Tibial artery (tissue), 4 donors: ENCODE results near the gene YPEL1.

ENCODE experiments used
- DNase-seq, 2 donors: peaks; one replicate each; pipeline ENCODE4 v3.0.0-alpha.2; 2019
- H3K27ac ChIP-seq, 2 donors: fragments of 200-600 bp; sonication (generic) in 1 of 2; 1 replicate in 1 of 2; 2 replicates in 1 of 2; pipeline ENCODE4 v1.5.1; 2018 to 2019; ENCODE audit warnings: mild to moderate bottlenecking in 1 of 2
- H3K27me3 ChIP-seq, 2 donors: fragments of 200-600 bp; sonication (generic) in 1 of 2; one replicate each; pipeline versions ENCODE4 v1.5.1 to v1.6.0; 2016 to 2019
- H3K36me3 ChIP-seq, 3 donors: fragments of 200-600 bp; sonication (generic) in 2 of 3; one replicate each; pipeline ENCODE4 v1.5.1; 2016 to 2019; ENCODE audit warnings: mild to moderate bottlenecking in 2 of 3
- H3K4me1 ChIP-seq, 4 donors: fragments of 200-600 bp; sonication (generic) in 2 of 4; 1 replicate in 3 of 4; 2 replicates in 1 of 4; pipeline ENCODE4 v1.5.1; 2016 to 2019
- H3K4me3 ChIP-seq, 2 donors: fragments of 200-600 bp; sonication (generic) in 1 of 2; 1 replicate in 1 of 2; 2 replicates in 1 of 2; pipeline ENCODE4 v1.5.1; 2018 to 2019; ENCODE audit warnings: mild to moderate bottlenecking in 2 of 2
- H3K9me3 ChIP-seq, 3 donors: fragments of 200-600 bp; sonication (generic) in 1 of 3; one replicate each; pipeline ENCODE4 v1.5.1; 2016 to 2019
- intact Hi-C: fragments of 100-400 bp; cut with DNase I; formaldehyde crosslinking; loops from one replicate; pipeline ENCODE4 v1.15.0; 2023; ENCODE audit warnings: low total_unique reads
- TF ChIP-seq, protein P1 (sequence below), 2 experiments: fragments of 200-600 bp in 1 of 2; fragments of 450-650 bp in 1 of 2; IDR thresholded peaks; one replicate each; pipeline ENCODE4 v1.5.1; 2017 to 2019; ENCODE audit warnings: antibody characterized with exemption in 2 of 2, mild to moderate bottlenecking in 1 of 2, moderate library complexity in 1 of 2

YPEL1 gene

GRCh38 chr22:21768435-21768834 is 32.8 kb upstream of the YPEL1 start:
- Histone ChIP-seq H3K27me3 (no peaks in the 10 kb centered on the region), H3K27ac (no peak overlapping the region), H3K9me3 (no peaks in the 10 kb centered on the region), H3K4me3 (no peak overlapping the region), H3K36me3 (peaks cover 73 to 96% (median 91%) of the 10 kb centered on the region in 3 donors), H3K4me1 (no peaks in the 10 kb centered on the region)
- TF ChIP-seq, protein P1, sequence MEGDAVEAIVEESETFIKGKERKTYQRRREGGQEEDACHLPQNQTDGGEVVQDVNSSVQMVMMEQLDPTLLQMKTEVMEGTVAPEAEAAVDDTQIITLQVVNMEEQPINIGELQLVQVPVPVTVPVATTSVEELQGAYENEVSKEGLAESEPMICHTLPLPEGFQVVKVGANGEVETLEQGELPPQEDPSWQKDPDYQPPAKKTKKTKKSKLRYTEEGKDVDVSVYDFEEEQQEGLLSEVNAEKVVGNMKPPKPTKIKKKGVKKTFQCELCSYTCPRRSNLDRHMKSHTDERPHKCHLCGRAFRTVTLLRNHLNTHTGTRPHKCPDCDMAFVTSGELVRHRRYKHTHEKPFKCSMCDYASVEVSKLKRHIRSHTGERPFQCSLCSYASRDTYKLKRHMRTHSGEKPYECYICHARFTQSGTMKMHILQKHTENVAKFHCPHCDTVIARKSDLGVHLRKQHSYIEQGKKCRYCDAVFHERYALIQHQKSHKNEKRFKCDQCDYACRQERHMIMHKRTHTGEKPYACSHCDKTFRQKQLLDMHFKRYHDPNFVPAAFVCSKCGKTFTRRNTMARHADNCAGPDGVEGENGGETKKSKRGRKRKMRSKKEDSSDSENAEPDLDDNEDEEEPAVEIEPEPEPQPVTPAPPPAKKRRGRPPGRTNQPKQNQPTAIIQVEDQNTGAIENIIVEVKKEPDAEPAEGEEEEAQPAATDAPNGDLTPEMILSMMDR (IDR thresholded peaks at IDR 0.05), result no peak
- no peak for DNase-seq
- intact Hi-C loops, result no loop called here

DNA sequence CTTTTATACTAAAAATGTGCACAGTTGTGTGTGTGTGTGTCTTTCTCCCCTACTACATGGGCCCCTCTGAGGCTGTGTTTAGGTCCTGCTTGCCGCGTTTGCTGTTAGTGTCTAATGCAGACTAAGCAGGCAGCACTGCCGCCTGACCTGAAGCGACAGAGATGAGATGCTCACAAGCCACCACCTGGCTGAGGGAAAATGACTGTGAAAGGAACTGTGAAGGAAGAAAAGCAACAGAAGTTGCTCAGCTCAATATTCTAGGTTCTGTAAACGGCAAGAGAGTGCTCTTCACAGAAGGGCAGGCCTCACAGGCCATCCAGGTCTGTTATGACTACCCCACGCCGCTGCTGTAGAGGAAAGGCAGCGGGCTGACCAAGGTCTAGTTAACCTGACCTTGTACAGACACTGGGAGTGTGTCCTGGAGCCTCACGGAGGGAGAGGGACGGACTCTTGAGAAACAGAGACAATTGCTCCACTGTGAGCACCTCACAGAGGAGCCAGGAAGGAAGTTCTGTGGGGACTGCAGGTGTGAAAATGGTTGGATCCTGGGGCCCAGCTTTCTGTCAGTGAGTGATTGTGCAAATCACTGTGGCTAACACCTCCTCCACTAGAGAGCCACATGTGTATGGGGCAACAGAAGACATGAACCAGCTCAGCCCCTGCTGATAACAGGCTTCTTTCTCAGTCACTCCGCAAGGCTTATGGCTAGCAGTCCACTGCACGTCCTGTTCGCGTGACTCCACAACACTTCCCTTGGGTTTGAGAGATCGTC is 31.3 kb upstream of the YPEL1 start:
- intact Hi-C loops, result no loop called here
- Histone ChIP-seq H3K27ac (no peak overlapping the region), H3K9me3 (no peaks in the 10 kb centered on the region), H3K27me3 (no peaks in the 10 kb centered on the region), H3K4me3 (no peak overlapping the region), H3K36me3 (peaks cover 87 to 100% (median 97%) of the 10 kb centered on the region in 3 donors), H3K4me1 (no peaks in the 10 kb centered on the region)
- TF ChIP-seq, protein P1 (IDR thresholded peaks at IDR 0.05), result no peak
- DNase-seq, result no peak

- Histone ChIP-seq H3K9me3 (no peaks in the 10 kb centered on the region), H3K4me1 (no peaks in the 10 kb centered on the region), H3K27ac (no peak overlapping the region), H3K4me3 (no peak overlapping the region), H3K36me3 (peaks cover 79 to 100% (median 95%) of the 10 kb centered on the region in 3 donors), H3K27me3 (no peaks in the 10 kb centered on the region)
- TF ChIP-seq, protein P1 (IDR thresholded peaks at IDR 0.05), result no peak
- no peak for DNase-seq
- intact Hi-C loops, result no loop called here
Measured at GRCh38 chr22:21765909-21766529, 30.4 kb upstream of the YPEL1 start.

- no peak for DNase-seq
- Histone ChIP-seq H3K27ac (no peak overlapping the region), H3K27me3 (no peaks in the 10 kb centered on the region), H3K36me3 (peaks cover 68 to 95% (median 77%) of the 10 kb centered on the region in 3 donors), H3K9me3 (no peaks in the 10 kb centered on the region), H3K4me3 (no peak overlapping the region), H3K4me1 (no peaks in the 10 kb centered on the region)
- intact Hi-C loops, result no loop called here
- TF ChIP-seq, protein P1 (IDR thresholded peaks at IDR 0.05), result no peak
Measured at GRCh38 chr22:21764038-21764804, 28.6 kb upstream of the YPEL1 start.

GRCh38 chr22:21762712-21763581 is 27.4 kb upstream of the YPEL1 start:
- intact Hi-C loops, result no loop called here
- Histone ChIP-seq H3K4me1 (no peaks in the 10 kb centered on the region), H3K36me3 (peaks cover 56 to 95% (median 76%) of the 10 kb centered on the region in 3 donors), H3K4me3 (no peak overlapping the region), H3K27ac (no peak overlapping the region), H3K9me3 (no peaks in the 10 kb centered on the region), H3K27me3 (no peaks in the 10 kb centered on the region)
- no peak for DNase-seq
- TF ChIP-seq, protein P1 (IDR thresholded peaks at IDR 0.05), result no peak
